Measurements from ENCODE around the gene ACSM6. TPM values are rescaled to one million over a fixed set of nuclear protein-coding genes. Genes with fewer than 3 reads are reported as not detected.

Gene ACSM6
- total and polyA plus RNA-seq, 11 donors, result 0.20 to 0.25 TPM; not detected in 9

GRCh38 chr10:95242581-95243317 is 48.7 kb downstream of the ACSM6 start:
- H3K4me3 ChIP-seq, result no peak overlapping the region

GRCh38 chr10:95243318-95243617 is 49.2 kb downstream of the ACSM6 start:
- no peak for DNase-seq
- intact Hi-C loops (cut with DNase I), result loop anchor here in 6 of 10 donors (5.0 to 10.0 kb wide), 2 partner anchors 56 to 362 kb away; no protein-coding TSS in a partner anchor

More at GRCh38 chr10:95242581-95243317, 48.7 kb downstream of the ACSM6 start:
- intact Hi-C loops (cut with DNase I), result loop anchor here in 6 of 10 donors (5.0 to 10.0 kb wide), 2 partner anchors 55 to 362 kb away; no protein-coding TSS in a partner anchor
- H3K27me3 ChIP-seq, result no peaks in the 10 kb centered on the region
- 76 to 83% (median 80%) methylated on average over 8 of the region's 8 CpGs for WGBS, 4 donors
- no peak overlapping the region for H3K27ac ChIP-seq
- no peak for TF ChIP-seq POLR2A (IDR thresholded peaks at IDR 0.05)
- TF ChIP-seq CTCF (IDR thresholded peaks at IDR 0.05), result peak in 11 of 12 donors; percentile 18 to 58 (median 38)
- H3K9me3 ChIP-seq, result no peaks in the 10 kb centered on the region
- H3K4me1 ChIP-seq, result peaks cover 3 to 27% (median 13%) of the 10 kb centered on the region in 12 donors
- no peak for DNase-seq
- peaks cover 0 to 97% (median 80%) of the 10 kb centered on the region in 9 donors for H3K36me3 ChIP-seq
- ATAC-seq, result no peak

GRCh38 chr10:95244152-95244551 is 50.1 kb downstream of the ACSM6 start:
- Histone ChIP-seq H3K4me3 (no peak overlapping the region), H3K4me1 (peaks cover 3 to 41% (median 26%) of the 10 kb centered on the region in 12 donors), H3K27ac (no peak overlapping the region), H3K9me3 (no peaks in the 10 kb centered on the region), H3K36me3 (peaks cover 0 to 92% (median 68%) of the 10 kb centered on the region in 9 donors), H3K27me3 (no peaks in the 10 kb centered on the region)
- WGBS, 4 donors, result 73 to 85% (median 81%) methylated on average over 2 of the region's 2 CpGs
- DNase-seq, result no peak
- intact Hi-C loops (cut with DNase I), result loop anchor here in 7 of 10 donors (2.0 to 10.0 kb wide), 3 partner anchors 57 to 361 kb away; no protein-coding TSS in a partner anchor
- no peak for TF ChIP-seq CTCF (IDR thresholded peaks at IDR 0.05)
- no peak for TF ChIP-seq POLR2A (IDR thresholded peaks at IDR 0.05)
- ATAC-seq, result no peak

More at GRCh38 chr10:95243318-95243617, 49.2 kb downstream of the ACSM6 start:
- no peaks in the 10 kb centered on the region for H3K27me3 ChIP-seq
- peaks cover 0 to 95% (median 75%) of the 10 kb centered on the region in 9 donors for H3K36me3 ChIP-seq
- H3K4me1 ChIP-seq, result peaks cover 3 to 32% (median 17%) of the 10 kb centered on the region in 12 donors
- TF ChIP-seq CTCF (IDR thresholded peaks at IDR 0.05), result no peak
- no peak for TF ChIP-seq POLR2A (IDR thresholded peaks at IDR 0.05)
- H3K27ac ChIP-seq, result no peak overlapping the region
- H3K4me3 ChIP-seq, result no peak overlapping the region
- ATAC-seq, result no peak
- 78 to 82% (median 79%) methylated on average over 3 of the region's 3 CpGs for WGBS, 4 donors
- no peaks in the 10 kb centered on the region for H3K9me3 ChIP-seq

GRCh38 chr10:95245425-95246055 is 51.5 kb downstream of the ACSM6 start:
- DNase-seq (no peak), ATAC-seq (no peak)
- peaks cover 3 to 52% (median 37%) of the 10 kb centered on the region in 12 donors for H3K4me1 ChIP-seq
- no peak overlapping the region for H3K4me3 ChIP-seq
- TF ChIP-seq CTCF (IDR thresholded peaks at IDR 0.05) (no peak), POLR2A (IDR thresholded peaks at IDR 0.05) (no peak)
- 72 to 79% (median 74%) methylated on average over 6 of the region's 6 CpGs for WGBS, 4 donors
- H3K36me3 ChIP-seq, result peaks cover 0 to 78% (median 62%) of the 10 kb centered on the region in 9 donors
- no peaks in the 10 kb centered on the region for H3K27me3 ChIP-seq
- intact Hi-C loops (cut with DNase I), result loop anchor here (1.0 to 10.0 kb wide), 11 partner anchors 42 to 359 kb away; partner anchors contain the start of gene PDLIM1 (in 4 of the 10)
- H3K27ac ChIP-seq, result no peak overlapping the region
- no peaks in the 10 kb centered on the region for H3K9me3 ChIP-seq

Data from heart left ventricle (tissue), 16 donors.